Measurements from ENCODE around the gene NPW.
"Not testable (repeated sequence)": the region's sequence is repeated elsewhere in the genome, so short reads cannot be mapped to it uniquely, and the experiment has no call there.

NPW gene

DNA sequence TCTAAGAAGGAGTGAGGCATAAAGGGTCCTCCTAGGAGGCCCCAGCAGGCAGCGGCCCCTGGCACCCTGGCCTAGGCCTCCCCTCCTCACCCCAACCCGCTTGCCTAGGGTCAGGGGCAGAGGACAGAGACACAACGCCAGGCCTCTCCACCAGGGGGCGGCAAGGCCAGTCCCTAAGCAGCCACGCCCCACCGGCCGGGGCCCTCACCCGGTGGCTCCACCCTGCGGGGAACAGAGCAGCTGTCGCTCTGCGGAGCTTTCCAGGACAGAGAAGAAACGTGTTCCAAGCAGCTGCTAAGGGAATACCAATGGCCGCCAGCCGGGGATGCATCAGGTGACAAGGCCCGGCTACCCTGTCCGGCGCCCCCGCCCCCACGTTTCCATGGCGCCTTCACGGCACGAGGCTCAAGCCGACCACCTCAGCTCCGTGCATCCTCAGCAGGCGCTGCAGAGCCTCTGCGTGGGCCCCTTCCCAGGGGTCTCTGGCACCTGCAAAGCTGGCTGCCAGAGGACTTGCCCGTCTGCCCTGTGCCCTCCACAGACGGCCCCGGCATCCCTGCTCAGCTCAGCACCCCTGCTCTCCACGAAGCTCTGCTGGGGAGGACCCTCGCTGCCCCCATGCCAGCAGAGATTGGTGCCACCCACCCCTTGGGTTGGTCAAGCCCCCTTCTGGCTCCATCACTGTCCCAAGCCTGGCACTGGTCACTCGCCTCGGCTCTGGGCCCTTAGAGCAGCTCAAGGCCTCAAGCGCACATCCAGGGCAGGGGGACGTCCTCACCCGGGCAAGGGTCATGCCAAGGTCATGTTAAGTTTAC lies 15.6 kb upstream of the NPW start:
- Mint-ChIP-seq H3K9me3 (no peaks in the 10 kb centered on the region), H3K27ac (no peak overlapping the region), H3K4me3 (no peak overlapping the region), H3K27me3 (no peaks in the 10 kb centered on the region), H3K36me3 (ENCODE audit: low read depth) (peaks cover 28% of the 10 kb centered on the region), H3K4me1 (ENCODE audit: low read depth) (peaks cover 40% of the 10 kb centered on the region)

GRCh38 chr16:2004795-2005517 lies 14.6 kb upstream of the NPW start:
- Mint-ChIP-seq H3K4me1 (ENCODE audit: low read depth) (peaks cover 40% of the 10 kb centered on the region), H3K36me3 (ENCODE audit: low read depth) (peaks cover 28% of the 10 kb centered on the region), H3K9me3 (no peaks in the 10 kb centered on the region), H3K27me3 (no peaks in the 10 kb centered on the region), H3K4me3 (no peak overlapping the region), H3K27ac (no peak overlapping the region)

DNA sequence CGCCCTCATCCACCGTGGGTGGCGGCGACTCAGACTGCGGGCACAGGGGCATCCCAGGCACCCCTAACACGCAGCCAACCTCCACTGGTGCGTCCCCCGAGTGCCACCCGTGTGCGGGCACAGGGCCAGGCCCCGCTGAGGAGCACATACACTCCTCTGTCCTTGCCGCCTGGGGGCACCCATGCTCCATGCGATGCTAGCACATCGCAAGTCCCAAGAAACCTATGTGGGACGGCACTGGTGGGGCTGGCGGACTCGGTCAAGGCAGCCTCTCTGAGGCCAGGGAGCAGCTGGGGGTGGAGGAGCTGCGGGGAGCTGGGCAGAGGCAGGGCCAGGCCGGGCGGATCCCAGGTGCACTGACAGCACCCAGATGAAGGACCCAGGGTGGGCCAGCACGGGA lies 13.9 kb upstream of the NPW start:
- Mint-ChIP-seq H3K9me3 (no peaks in the 10 kb centered on the region), H3K27me3 (no peaks in the 10 kb centered on the region), H3K4me1 (ENCODE audit: low read depth) (peaks cover 45% of the 10 kb centered on the region), H3K4me3 (peak overlapping the region; percentile 54), H3K27ac (no peak overlapping the region), H3K36me3 (ENCODE audit: low read depth) (peaks cover 28% of the 10 kb centered on the region)

- Mint-ChIP-seq H3K4me3 (peak overlapping the region; percentile 54), H3K4me1 (ENCODE audit: low read depth) (peaks cover 46% of the 10 kb centered on the region), H3K27ac (peak overlapping the region; percentile 61), H3K36me3 (ENCODE audit: low read depth) (peaks cover 24% of the 10 kb centered on the region), H3K27me3 (no peaks in the 10 kb centered on the region), H3K9me3 (no peaks in the 10 kb centered on the region)
These were observed 13.3 kb upstream of the NPW start for GRCh38 chr16:2006317-2006716.

GRCh38 chr16:2007081-2007836 lies 12.3 kb upstream of the NPW start:
- peak overlapping the region; percentile 96 for H3K27ac Mint-ChIP-seq
- H3K9me3 Mint-ChIP-seq, result no peaks in the 10 kb centered on the region
- H3K4me3 Mint-ChIP-seq, result peak overlapping the region; percentile 98
- no peaks in the 10 kb centered on the region for H3K27me3 Mint-ChIP-seq
- peaks cover 46% of the 10 kb centered on the region for H3K4me1 Mint-ChIP-seq (ENCODE audit: low read depth)
- peaks cover 22% of the 10 kb centered on the region for H3K36me3 Mint-ChIP-seq (ENCODE audit: low read depth)

DNA sequence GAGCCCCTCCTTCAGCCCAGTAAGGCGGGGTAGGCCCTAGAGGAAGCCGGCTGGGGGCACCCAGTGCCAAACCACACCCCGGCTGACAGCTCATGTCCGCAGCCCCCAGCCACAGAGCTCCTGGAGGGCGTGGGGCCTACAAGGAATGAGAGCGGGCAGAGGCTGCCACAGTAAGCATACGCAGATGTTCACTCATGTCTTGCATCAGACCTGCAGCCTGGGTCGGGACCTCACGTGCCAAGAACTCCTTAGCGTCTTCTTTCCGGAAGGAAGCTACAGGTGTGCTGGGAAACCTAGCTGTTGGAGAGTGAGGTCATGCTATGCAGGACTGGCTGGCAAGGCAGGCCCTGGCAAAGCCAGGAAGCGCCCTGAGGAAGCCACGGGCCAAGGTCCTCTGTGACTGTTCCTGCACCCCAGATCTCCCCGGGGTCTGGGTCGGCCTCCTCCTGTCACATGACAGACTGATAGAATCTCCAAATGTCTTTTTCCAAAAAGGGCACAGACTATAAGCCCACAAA lies 11.5 kb upstream of the NPW start:
- H3K4me3 Mint-ChIP-seq, result peak overlapping the region; percentile 98
- peaks cover 19% of the 10 kb centered on the region for H3K36me3 Mint-ChIP-seq (ENCODE audit: low read depth)
- H3K27me3 Mint-ChIP-seq, result no peaks in the 10 kb centered on the region
- peak overlapping the region; percentile 96 for H3K27ac Mint-ChIP-seq
- peaks cover 46% of the 10 kb centered on the region for H3K4me1 Mint-ChIP-seq (ENCODE audit: low read depth)
- no peaks in the 10 kb centered on the region for H3K9me3 Mint-ChIP-seq

DNA sequence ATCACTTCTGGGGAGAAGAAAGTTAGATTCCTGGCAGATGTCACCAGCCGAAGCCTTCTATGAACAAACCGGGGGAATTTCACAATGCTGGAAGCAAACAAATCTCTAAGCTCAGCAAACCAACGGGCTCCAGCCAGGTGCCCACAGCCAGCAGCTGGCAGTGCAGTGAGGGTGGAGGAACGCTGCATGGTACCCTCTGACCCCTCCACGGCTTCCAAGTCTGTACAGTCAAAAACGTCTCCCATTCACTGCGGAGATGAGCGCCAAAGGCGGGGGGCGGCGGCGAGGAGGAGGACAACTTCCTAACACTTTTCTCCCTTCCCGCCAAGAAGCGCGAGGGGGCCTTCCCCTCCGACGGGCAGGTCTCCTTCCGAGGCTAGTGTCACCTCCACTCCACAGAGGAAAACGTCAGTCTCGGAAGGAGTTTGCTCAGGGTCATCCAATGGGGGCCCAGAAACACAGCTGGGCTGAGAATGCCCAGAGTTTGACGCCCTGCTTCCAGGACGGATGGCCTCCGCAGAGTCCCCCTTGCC lies 10.9 kb upstream of the NPW start:
- peak overlapping the region; percentile 96 for H3K27ac Mint-ChIP-seq

DNA sequence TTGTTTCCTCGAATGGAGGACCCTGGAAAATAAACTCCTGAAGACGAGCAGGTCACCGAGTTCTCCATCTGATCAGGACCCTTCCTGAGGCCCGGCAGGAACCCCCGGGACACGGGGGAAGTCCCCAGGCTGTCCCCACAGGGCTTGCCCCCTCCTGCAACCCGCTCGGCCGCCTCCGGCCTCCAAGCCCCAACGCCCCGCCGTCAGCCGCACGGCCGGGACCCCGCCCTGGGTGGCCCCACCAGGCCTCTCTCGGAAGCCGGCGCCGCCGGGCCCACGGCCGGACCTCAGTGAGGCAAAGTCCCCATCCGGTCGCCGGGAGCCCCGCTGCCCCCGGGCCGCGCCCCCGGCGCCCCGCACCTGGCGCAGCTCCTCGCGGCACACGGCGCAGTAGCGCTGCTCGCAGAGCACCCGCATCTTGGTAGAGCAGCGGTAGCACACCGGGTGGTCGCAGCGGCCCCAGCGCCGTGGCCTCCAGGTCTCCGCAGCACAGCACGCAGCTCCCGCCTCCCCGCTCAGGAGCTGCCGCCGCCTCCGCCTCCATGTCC lies 10.3 kb upstream of the NPW start:
- no peaks in the 10 kb centered on the region for H3K27me3 Mint-ChIP-seq
- peak overlapping the region; percentile 98 for H3K4me3 Mint-ChIP-seq
- H3K4me1 Mint-ChIP-seq (ENCODE audit: low read depth), result peaks cover 46% of the 10 kb centered on the region
- peak overlapping the region; percentile 96 for H3K27ac Mint-ChIP-seq
- H3K36me3 Mint-ChIP-seq (ENCODE audit: low read depth), result peaks cover 19% of the 10 kb centered on the region
- no peaks in the 10 kb centered on the region for H3K9me3 Mint-ChIP-seq

More for the DNA sequence above, 10.9 kb upstream of the NPW start:
- Mint-ChIP-seq H3K9me3 (no peaks in the 10 kb centered on the region), H3K27me3 (no peaks in the 10 kb centered on the region), H3K36me3 (ENCODE audit: low read depth) (peaks cover 19% of the 10 kb centered on the region), H3K4me3 (peak overlapping the region; percentile 98), H3K4me1 (ENCODE audit: low read depth) (peaks cover 46% of the 10 kb centered on the region)

DNA sequence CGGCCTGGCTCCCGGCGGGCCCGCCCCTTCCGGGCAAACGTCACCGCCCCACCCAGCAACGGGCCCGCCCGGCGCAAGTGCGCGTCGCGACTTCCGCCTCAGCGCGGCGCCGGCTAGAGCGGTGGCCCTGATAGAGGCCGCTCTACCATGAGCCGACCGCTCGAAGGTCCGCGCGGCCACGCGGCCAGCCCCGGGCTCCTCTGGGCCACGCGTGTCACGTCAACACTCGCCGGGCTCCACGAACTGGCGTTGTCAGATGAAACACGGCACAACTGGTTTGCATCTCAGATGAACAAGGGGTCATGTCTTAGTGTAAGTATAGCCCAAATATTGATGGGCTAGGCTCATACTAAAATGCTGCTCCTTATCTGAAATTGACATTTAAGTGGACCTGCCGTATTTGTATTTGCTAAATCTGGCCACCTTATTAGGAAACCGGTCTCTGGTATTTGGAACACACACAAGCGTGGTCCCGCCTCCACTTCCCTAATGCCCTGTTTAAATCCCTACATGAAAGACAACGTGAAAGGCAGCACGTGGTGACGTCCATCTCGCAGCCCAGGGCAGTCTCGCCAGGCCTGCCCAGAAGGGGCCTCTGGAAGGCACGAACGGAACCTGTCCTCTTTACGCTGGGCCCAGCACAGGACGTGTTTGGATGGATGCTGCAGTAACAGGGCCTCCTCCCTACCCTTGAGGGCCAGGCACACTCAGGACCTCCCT lies 9.6 kb upstream of the NPW start, which contains the start of gene ZNF598:
TSS of gene ZNF598 (minus strand) at position 31 of the 720 bp plus-strand sequence.
- Mint-ChIP-seq H3K4me1 (ENCODE audit: low read depth) (peaks cover 43% of the 10 kb centered on the region), H3K27ac (peak within 1 kb of the TSS; percentile 97), H3K4me3 (peak within 1 kb of the TSS; percentile 98), H3K9me3 (no peaks in the 10 kb centered on the region), H3K27me3 (no peaks in the 10 kb centered on the region), H3K36me3 (ENCODE audit: low read depth) (peaks cover 19% of the 10 kb centered on the region)

DNA sequence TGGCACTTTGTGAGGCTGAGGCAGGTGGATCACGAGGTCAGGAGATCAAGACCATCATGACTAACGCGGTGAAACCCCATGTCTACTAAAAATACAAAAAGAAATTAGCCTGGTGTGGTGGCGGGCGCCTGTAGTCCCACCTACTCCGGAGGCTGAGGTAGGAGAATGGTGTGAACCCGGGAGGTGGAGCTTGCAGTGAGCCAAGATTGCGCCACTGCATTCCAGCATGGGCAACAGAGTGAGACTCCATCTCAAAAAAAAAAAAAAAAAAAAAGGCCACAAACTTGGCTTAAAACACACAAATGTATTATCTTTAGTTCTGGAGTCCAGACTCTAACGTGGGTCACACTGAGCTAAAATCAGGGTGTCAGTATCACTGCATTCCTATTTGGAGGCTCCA lies 7.9 kb upstream of the NPW start:
- H3K27me3 Mint-ChIP-seq, H3K27ac Mint-ChIP-seq, H3K9me3 Mint-ChIP-seq: not testable (repeated sequence)
- Mint-ChIP-seq H3K36me3 (ENCODE audit: low read depth) (peaks cover 16% of the 10 kb centered on the region), H3K4me3 (peak overlapping the region; percentile 41), H3K4me1 (ENCODE audit: low read depth) (peaks cover 28% of the 10 kb centered on the region)

GRCh38 chr16:2013527-2013926 lies 6.1 kb upstream of the NPW start:
- H3K27me3 Mint-ChIP-seq, result no peaks in the 10 kb centered on the region
- H3K4me3 Mint-ChIP-seq, result no peak overlapping the region
- H3K9me3 Mint-ChIP-seq, result no peaks in the 10 kb centered on the region
- peaks cover 4% of the 10 kb centered on the region for H3K36me3 Mint-ChIP-seq (ENCODE audit: low read depth)
- H3K27ac Mint-ChIP-seq, result no peak overlapping the region
- peaks cover 10% of the 10 kb centered on the region for H3K4me1 Mint-ChIP-seq (ENCODE audit: low read depth)

DNA sequence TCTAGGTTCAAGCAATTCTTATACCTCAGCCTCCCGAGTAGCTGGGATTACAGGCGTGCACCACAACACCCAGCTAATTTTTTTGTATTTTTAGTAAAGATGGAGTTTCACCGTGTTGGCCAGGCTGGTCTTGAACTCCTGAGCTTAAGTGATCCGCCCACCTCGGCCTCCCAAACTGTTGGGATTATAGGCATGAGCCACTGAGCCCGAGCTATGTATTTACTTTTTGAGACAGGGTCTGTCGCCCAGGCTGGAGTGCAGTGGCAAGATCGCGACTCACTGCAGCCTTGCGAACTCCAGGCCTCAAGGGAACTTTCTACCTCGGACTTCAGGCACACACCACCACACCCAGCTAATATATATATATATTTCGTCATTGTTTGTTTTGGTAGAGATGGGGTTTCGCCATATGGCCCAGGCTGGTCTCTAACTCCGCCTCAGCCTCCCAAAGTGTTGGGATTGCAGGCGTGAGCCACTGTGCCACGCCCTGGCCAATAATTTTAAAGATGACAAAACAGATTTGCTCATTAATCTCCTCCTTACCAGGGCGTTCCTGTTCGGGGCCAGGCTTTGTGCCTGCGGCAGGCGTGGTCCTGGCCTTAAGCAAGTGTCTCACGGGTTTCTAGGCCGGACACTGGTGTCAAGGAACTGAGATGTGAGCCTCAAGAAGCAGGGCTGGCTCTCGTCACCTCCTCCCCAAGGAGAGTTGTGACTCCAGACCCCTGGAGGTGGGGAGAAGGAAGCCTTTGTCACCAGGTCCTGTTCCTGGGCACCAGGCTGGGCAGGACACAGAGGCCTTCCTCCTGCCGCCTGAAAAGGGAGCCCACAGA lies 4.3 kb upstream of the NPW start:
- H3K9me3 Mint-ChIP-seq, result no peaks in the 10 kb centered on the region
- H3K27ac Mint-ChIP-seq, result no peak overlapping the region
- H3K27me3 Mint-ChIP-seq, result peaks cover 5% of the 10 kb centered on the region
- no peak overlapping the region for H3K4me3 Mint-ChIP-seq
- H3K36me3 Mint-ChIP-seq (ENCODE audit: low read depth), result no peaks in the 10 kb centered on the region
- peaks cover 3% of the 10 kb centered on the region for H3K4me1 Mint-ChIP-seq (ENCODE audit: low read depth)

DNA sequence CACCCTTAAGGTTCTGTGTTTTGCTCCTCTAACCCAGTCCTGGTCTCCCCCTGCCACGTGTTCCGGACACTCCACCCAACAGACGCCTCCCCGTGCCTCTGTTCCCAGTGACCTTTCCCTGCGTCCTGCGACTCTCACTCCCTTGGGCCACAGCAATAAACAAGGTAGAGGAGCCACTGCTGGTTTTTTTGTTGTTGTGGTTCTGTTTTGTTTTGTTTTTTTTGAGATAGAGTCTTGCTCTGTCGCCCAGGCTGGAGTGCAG lies 3.7 kb upstream of the NPW start:
- Mint-ChIP-seq H3K4me3 (no peak overlapping the region), H3K27ac (no peak overlapping the region), H3K27me3 (peaks cover 9% of the 10 kb centered on the region), H3K9me3 (no peaks in the 10 kb centered on the region), H3K36me3 (ENCODE audit: low read depth) (no peaks in the 10 kb centered on the region), H3K4me1 (ENCODE audit: low read depth) (peaks cover 5% of the 10 kb centered on the region)

Measured in stimulated activated naive CD8-positive, alpha-beta T cell treated with anti-CD3 and anti-CD28 coated beads, Interleukin-15, Interleukin-2, amounts not matched to agents 100 ng/mL and 50 ng/mL, for 24 hours (primary cell).